Muscle of leg (tissue), 11 donors: ENCODE data around the gene CLTCL1. TPM values are rescaled to one million over a fixed set of nuclear protein-coding genes. Genes with fewer than 3 reads are reported as not detected.

ENCODE experiments used
- DNase-seq: peaks from one replicate; pipeline ENCODE4 v3.0.0; 2013
- H3K27ac ChIP-seq: one replicate; pipeline ENCODE4 v1.5.1; 2013; ENCODE audit warnings: mild to moderate bottlenecking, low read length, control low read depth
- H3K27me3 ChIP-seq: one replicate; pipeline ENCODE4 v1.6.1; 2013; ENCODE audit warnings: low read length; ENCODE audit not compliant: control insufficient read depth, insufficient read depth
- H3K36me3 ChIP-seq: one replicate; pipeline ENCODE4 v1.6.1; 2013; ENCODE audit warnings: low read length; ENCODE audit not compliant: control insufficient read depth, insufficient read depth
- H3K4me1 ChIP-seq: one replicate; pipeline ENCODE4 v1.6.1; 2013; ENCODE audit warnings: low read length; ENCODE audit not compliant: control insufficient read depth, insufficient read depth
- H3K4me3 ChIP-seq: one replicate; pipeline ENCODE4 v1.5.1; 2013; ENCODE audit warnings: low read length, control low read depth
- H3K9me3 ChIP-seq: replicated peaks from 2 replicates; pipeline ENCODE4 v1.6.1; 2013; ENCODE audit warnings: low read depth, low read length; ENCODE audit not compliant: control insufficient read depth
- WGBS: methylation state at CpG from one replicate; pipeline ENCODE4 v1.1.5; 2013; ENCODE audit warnings: missing lambda C conversion rate; ENCODE audit not compliant: insufficient coverage; 5-methylcytosine and 5-hydroxymethylcytosine counted together
- polyA plus RNA-seq, 8 donors: library from polyadenylated mRNA; unstranded; fragments of 120-200 nt; gene quantifications; one replicate each; pipeline versions ENCODE4 v1.2.1 to v1.2.3, GENCODE V29; 2013; ENCODE audit warnings: inconsistent platforms in 1 of 8, low replicate concordance in 1 of 8; ENCODE audit not compliant: insufficient read length in 8 of 8, insufficient read depth in 1 of 8
- total RNA-seq: library from RNA; stranded (reverse); fragments of 120-200 nt; gene quantifications from one replicate; pipeline ENCODE4 v1.2.4, GENCODE V29; 2013

The CLTCL1 gene
- total and polyA plus RNA-seq, 9 donors: 11.9 to 23.4 (median 19.1) TPM

- DNase-seq: no peak
- H3K36me3 ChIP-seq: peaks cover 19% of the 10 kb centered on the region
- H3K27me3 ChIP-seq: no peaks in the 10 kb centered on the region
- WGBS: 92% methylated on average over 6 of the region's 11 CpGs
- no peak overlapping the region for H3K27ac ChIP-seq
- H3K4me3 ChIP-seq: no peak overlapping the region
- H3K9me3 ChIP-seq: no peaks in the 10 kb centered on the region
- no peaks in the 10 kb centered on the region for H3K4me1 ChIP-seq
Measured at GRCh38 chr22:19233189-19233661, 58.3 kb downstream of the CLTCL1 start.

- Histone ChIP-seq H3K36me3 (peaks cover 23% of the 10 kb centered on the region), H3K4me1 (no peaks in the 10 kb centered on the region), H3K27me3 (no peaks in the 10 kb centered on the region), H3K27ac (no peak overlapping the region), H3K9me3 (no peaks in the 10 kb centered on the region), H3K4me3 (no peak overlapping the region)
- WGBS: no CpG with 5 or more reads among the region's 2 CpGs
- DNase-seq: no peak
Measured at GRCh38 chr22:19232623-19233022, 58.9 kb downstream of the CLTCL1 start.

GRCh38 chr22:19231986-19232385 is 59.5 kb downstream of the CLTCL1 start:
- DNase-seq: no peak
- no peak overlapping the region for H3K4me3 ChIP-seq
- H3K4me1 ChIP-seq: no peaks in the 10 kb centered on the region
- no peak overlapping the region for H3K27ac ChIP-seq
- H3K9me3 ChIP-seq: no peaks in the 10 kb centered on the region
- peaks cover 23% of the 10 kb centered on the region for H3K36me3 ChIP-seq
- H3K27me3 ChIP-seq: no peaks in the 10 kb centered on the region
- no CpG with 5 or more reads among the region's 3 CpGs for WGBS

- H3K27me3 ChIP-seq: no peaks in the 10 kb centered on the region
- H3K9me3 ChIP-seq: no peaks in the 10 kb centered on the region
- peaks cover 41% of the 10 kb centered on the region for H3K36me3 ChIP-seq
- no peak for DNase-seq
- no peak overlapping the region for H3K4me3 ChIP-seq
- WGBS: 75% methylated on average over 1 of the region's 2 CpGs
- H3K4me1 ChIP-seq: no peaks in the 10 kb centered on the region
- H3K27ac ChIP-seq: no peak overlapping the region
Measured at GRCh38 chr22:19229600-19229999, 61.9 kb downstream of the CLTCL1 start.

GRCh38 chr22:19228179-19228578 is 63.3 kb downstream of the CLTCL1 start:
- no peak for DNase-seq
- peaks cover 49% of the 10 kb centered on the region for H3K36me3 ChIP-seq
- no peak overlapping the region for H3K27ac ChIP-seq
- H3K27me3 ChIP-seq: no peaks in the 10 kb centered on the region
- H3K4me1 ChIP-seq: no peaks in the 10 kb centered on the region
- H3K9me3 ChIP-seq: no peaks in the 10 kb centered on the region
- WGBS: 87% methylated on average over 3 of the region's 4 CpGs
- H3K4me3 ChIP-seq: no peak overlapping the region

GRCh38 chr22:19226428-19226827 is 65.1 kb downstream of the CLTCL1 start:
- Histone ChIP-seq H3K36me3 (peaks cover 55% of the 10 kb centered on the region), H3K4me3 (no peak overlapping the region), H3K4me1 (no peaks in the 10 kb centered on the region), H3K27ac (no peak overlapping the region), H3K9me3 (no peaks in the 10 kb centered on the region), H3K27me3 (no peaks in the 10 kb centered on the region)
- DNase-seq: no peak

- no CpG with 5 or more reads among the region's 3 CpGs for WGBS
Measured at GRCh38 chr22:19225560-19225959, 66.0 kb downstream of the CLTCL1 start.

GRCh38 chr22:19224985-19225384 is 66.5 kb downstream of the CLTCL1 start:
- Histone ChIP-seq H3K9me3 (no peaks in the 10 kb centered on the region), H3K36me3 (peaks cover 61% of the 10 kb centered on the region), H3K4me1 (no peaks in the 10 kb centered on the region), H3K27me3 (no peaks in the 10 kb centered on the region), H3K27ac (no peak overlapping the region), H3K4me3 (no peak overlapping the region)
- 89% methylated on average over 4 of the region's 7 CpGs for WGBS
- no peak for DNase-seq

More at GRCh38 chr22:19225560-19225959, 66.0 kb downstream of the CLTCL1 start:
- Histone ChIP-seq H3K27ac (no peak overlapping the region), H3K4me3 (no peak overlapping the region), H3K36me3 (peaks cover 58% of the 10 kb centered on the region), H3K4me1 (no peaks in the 10 kb centered on the region), H3K27me3 (no peaks in the 10 kb centered on the region), H3K9me3 (no peaks in the 10 kb centered on the region)
- DNase-seq: no peak

GRCh38 chr22:19224557-19224956 is 67.0 kb downstream of the CLTCL1 start:
- Histone ChIP-seq H3K4me1 (no peaks in the 10 kb centered on the region), H3K36me3 (peaks cover 59% of the 10 kb centered on the region), H3K4me3 (no peak overlapping the region), H3K27ac (no peak overlapping the region), H3K27me3 (no peaks in the 10 kb centered on the region), H3K9me3 (no peaks in the 10 kb centered on the region)
- 96% methylated on average over 5 of the region's 5 CpGs for WGBS
- no peak for DNase-seq

GRCh38 chr22:19223617-19224016 is 67.9 kb downstream of the CLTCL1 start:
- peaks cover under 1% of the 10 kb centered on the region for H3K4me1 ChIP-seq
- peaks cover 58% of the 10 kb centered on the region for H3K36me3 ChIP-seq
- no peak for DNase-seq
- H3K9me3 ChIP-seq: no peaks in the 10 kb centered on the region
- no peak overlapping the region for H3K27ac ChIP-seq
- no peaks in the 10 kb centered on the region for H3K27me3 ChIP-seq
- 39% methylated on average over 6 of the region's 6 CpGs for WGBS
- no peak overlapping the region for H3K4me3 ChIP-seq

GRCh38 chr22:19223110-19223509 is 68.4 kb downstream of the CLTCL1 start:
- Histone ChIP-seq H3K4me1 (peaks cover 4% of the 10 kb centered on the region), H3K9me3 (no peaks in the 10 kb centered on the region), H3K27me3 (no peaks in the 10 kb centered on the region), H3K36me3 (peaks cover 58% of the 10 kb centered on the region), H3K4me3 (no peak overlapping the region), H3K27ac (no peak overlapping the region)
- 92% methylated on average over 7 of the region's 9 CpGs for WGBS
- no peak for DNase-seq
